GM12878 (cell line): ENCODE measurements around the gene ADA. TPM values are rescaled to one million over a fixed set of nuclear protein-coding genes. Genes with fewer than 3 reads are reported as not detected.
A peak's percentile ranks its signal among the peaks of the same experiment; 100 is the strongest.
"Not testable (repeated sequence)": the region's sequence is repeated elsewhere in the genome, so short reads cannot be mapped to it uniquely, and the experiment has no call there.

Experiments
- ATAC-seq: fragments of 200-7000 bp; cut with Tn5 transposase; 3 replicates; pipeline ENCODE4 v1.9.1; 2020; ENCODE audit warnings: mild to moderate bottlenecking, moderate library complexity
- BruUV-seq: library from RNA; stranded (reverse); fragments of 400-500 nt; replicated peaks from 2 replicates; lab custom pipeline; 2021; lab: Mats Ljungman, UMichigan
- CTCF ChIA-PET: fragments of 300-600 bp; sonication (Branson Sonifier 250); formaldehyde crosslinking; extraction: SDS; loops from one replicate; lab custom pipeline; 2021; ENCODE audit warnings: inconsistent platforms; lab: Yijun Ruan, JAX
- POLR2A ChIA-PET: fragments of 350-600 bp; formaldehyde crosslinking; extraction: SDS; loops from one replicate; lab custom pipeline; 2021; ENCODE audit warnings: inconsistent platforms; lab: Charles Lee
- RAD21 ChIA-PET: fragments of 300-600 bp; sonication (Branson Sonifier 250); formaldehyde crosslinking; loops from one replicate; lab custom pipeline; 2023; ENCODE audit warnings: antibody characterized with exemption; ENCODE audit not compliant: unreplicated experiment; lab: Charles Lee
- SMC1A ChIA-PET: fragments of 300-600 bp; sonication (Branson Sonifier 250); formaldehyde crosslinking; loops from one replicate; lab custom pipeline; 2023; ENCODE audit not compliant: unreplicated experiment, uncharacterized antibody; lab: Charles Lee
- DNase-seq: peaks from one replicate; pipeline ENCODE4 v3.0.0-alpha.2; 2011; ENCODE audit warnings: low read depth, low spot score
- FAIRE-seq: peaks from 3 replicates; lab custom pipeline; 2011; peaks lifted over from hg19 to GRCh38; lab: Jason Lieb, UNC
- H2AFZ ChIP-seq: 2 replicates; pipeline ENCODE4 v1.6.0; 2011; ENCODE audit warnings: low read depth, low read length, control low read depth; ENCODE audit not compliant: control insufficient read depth
- H3K27ac ChIP-seq: 2 replicates; pipeline ENCODE4 v1.5.1; 2011; ENCODE audit warnings: control low read depth; ENCODE audit not compliant: control insufficient read depth, insufficient read depth
- H3K27me3 ChIP-seq, 2 experiments: replicated peaks in 1 of 2; 2 replicates each; pipeline versions ENCODE4 v1.6.0 to v1.6.1; 2011; ENCODE audit warnings: low read length in 1 of 2; ENCODE audit not compliant: control insufficient read depth in 2 of 2, insufficient read depth in 2 of 2
- H3K36me3 ChIP-seq, 2 experiments: 2 replicates each; pipeline ENCODE4 v1.5.1; 2011; ENCODE audit warnings: low read length in 1 of 2; ENCODE audit not compliant: control insufficient read depth in 2 of 2, insufficient read depth in 2 of 2
- H3K4me1 ChIP-seq: 2 replicates; pipeline ENCODE4 v1.6.1; 2011; ENCODE audit warnings: mild to moderate bottlenecking, low read length, moderate library complexity, mixed read lengths; ENCODE audit not compliant: control insufficient read depth, insufficient read depth
- H3K4me2 ChIP-seq: 2 replicates; pipeline ENCODE4 v1.6.0; 2011; ENCODE audit warnings: control low read depth; ENCODE audit not compliant: control insufficient read depth, insufficient read depth
- H3K4me3 ChIP-seq: fragments of 200-600 bp; sonication (generic); 2 replicates; pipeline ENCODE4 v1.5.1; 2016
- H3K79me2 ChIP-seq: 2 replicates; pipeline ENCODE4 v1.6.0; 2011; ENCODE audit warnings: low read length; ENCODE audit not compliant: control insufficient read depth, insufficient read depth
- H3K9ac ChIP-seq: 2 replicates; pipeline ENCODE4 v1.8.0; 2011; ENCODE audit warnings: low read length, control low read depth, mixed read lengths; ENCODE audit not compliant: control insufficient read depth, insufficient read depth
- H3K9me3 ChIP-seq: replicated peaks from 3 replicates; pipeline ENCODE4 v1.5.1; 2011; ENCODE audit warnings: mild to moderate bottlenecking, low read length; ENCODE audit not compliant: control insufficient read depth, insufficient read depth
- H4K20me1 ChIP-seq: 2 replicates; pipeline ENCODE4 v1.6.0; 2011; ENCODE audit not compliant: control insufficient read depth, insufficient read depth
- CBFB ChIP-seq: IDR thresholded peaks from 2 replicates; pipeline ENCODE4 v1.6.1; 2016; ENCODE audit warnings: antibody characterized with exemption, low read depth
- MLLT1 ChIP-seq: fragments of 450-650 bp; IDR thresholded peaks from 2 replicates; pipeline ENCODE4 v1.6.1; 2016; ENCODE audit warnings: mild to moderate bottlenecking
- PAX8 ChIP-seq: fragments of 450-650 bp; IDR thresholded peaks from 2 replicates; pipeline ENCODE4 v1.6.1; 2017; ENCODE audit warnings: mild to moderate bottlenecking, moderate library complexity
- ZNF592 ChIP-seq: fragments of 450-650 bp; IDR thresholded peaks from 2 replicates; pipeline ENCODE4 v1.6.1; 2017; ENCODE audit warnings: mild to moderate bottlenecking, moderate library complexity
- WGBS: methylation state at CpG from one replicate; pipeline ENCODE4 v1.1.6; 2016; ENCODE audit warnings: low lambda C conversion rate; ENCODE audit not compliant: insufficient replicate concordance, insufficient coverage; ENCODE audit errors: missing lambda C conversion rate; 5-methylcytosine and 5-hydroxymethylcytosine counted together
- in situ Hi-C: fragments of 300-500 bp; cut with MboI; formaldehyde crosslinking; loops from 9 replicates; pipeline ENCODE4 v1.14.3; 2018; ENCODE audit warnings: mixed read lengths
- intact Hi-C: fragments of 100-400 bp; cut with micrococcal nuclease; formaldehyde crosslinking; loops from one replicate; pipeline ENCODE4 v1.14.2; 2022; ENCODE audit not compliant: unreplicated experiment
- polyA plus RNA-seq, 11 experiments: library from polyadenylated mRNA; depleted of rRNA in 4 of 11; unstranded in 6 of 11; stranded (reverse) in 5 of 11; fragments of >200 nt; fragmentation: Nextera tagmentation in 4 of 11; fragmentation: Illumina TruSeq in 1 of 11; extraction: Ambion mirVana in 4 of 11; extraction: Trizol in 1 of 11; gene quantifications; 1 replicate in 1 of 11; 2 replicates in 10 of 11; pipeline versions ENCODE4 v1.2.1 to v1.2.3, GENCODE V29; 2011 to 2016; ENCODE audit warnings: inconsistent platforms in 2 of 11, missing spikeins in 2 of 11, low read depth in 1 of 11
- total RNA-seq, 4 experiments: library from RNA; depleted of rRNA in 3 of 4; stranded (reverse); fragments of >200 nt in 3 of 4; fragmentation: Illumina TruSeq in 1 of 4; extraction: Trizol in 1 of 4; gene quantifications; 2 replicates each; pipeline versions ENCODE4 v1.2.1 to v1.2.3, GENCODE V29; 2013 to 2021

ADA gene
- total and polyA plus RNA-seq, 10 of the 15 experiments (the other 5 are each of a cell fraction or from before 2014, with no cell fraction given) = 40.9 to 217 (median 90.8) TPM

- H3K4me1 ChIP-seq = peaks cover 44% of the 10 kb centered on the region
- FAIRE-seq = no peak
Observed at GRCh38 chr20:44589537-44589936, 62.0 kb downstream of the ADA start.

GRCh38 chr20:44588321-44588720 is 63.2 kb downstream of the ADA start:
- ChIA-PET POLR2A (interaction anchor here (1.2 to 5.9 kb wide), 3 partner anchors 9 to 54 kb away, joined by 5 to 46 read pairs (median 6); no protein-coding TSS in a partner anchor), CTCF (interaction anchor here (0.8 to 5.3 kb wide), 9 partner anchors 8 to 95 kb away, joined by 3 to 67 read pairs (median 11); no protein-coding TSS in a partner anchor), RAD21 (interaction anchor here (1.7 to 5.4 kb wide), 8 partner anchors 9 to 62 kb away, joined by 3 to 61 read pairs (median 8); no protein-coding TSS in a partner anchor), SMC1A (interaction anchor here (1.0 to 7.8 kb wide), 5 partner anchors 11 to 113 kb away, joined by 3 to 144 read pairs (median 38); partner anchors contain the start of gene TTPAL)
- H3K79me2 ChIP-seq, H4K20me1 ChIP-seq, in situ Hi-C loops, ATAC-seq, DNase-seq, FAIRE-seq, H3K9me3 ChIP-seq, H3K36me3 ChIP-seq, BruUV-seq, H2AFZ ChIP-seq, H3K27me3 ChIP-seq, H3K9ac ChIP-seq: not testable (repeated sequence)
- Histone ChIP-seq H3K4me1 (peaks cover 54% of the 10 kb centered on the region), H3K4me3 (0 out of 2 replicates have a peak overlapping the region, but pooled peaks have one; percentile 46), H3K4me2 (peak overlapping the region; percentile 72), H3K27ac (peak overlapping the region; percentile 77)
- TF ChIP-seq MLLT1 (peak; percentile 93), ZNF592 (0 out of 2 replicates have a peak, but pooled peaks have one; percentile 41)
- intact Hi-C loops = loop anchor here (5.0 kb wide), 2 partner anchors 56 to 111 kb away; partner anchors contain the start of gene TTPAL
- WGBS = 74% methylated on average over 9 of the region's 9 CpGs

More at GRCh38 chr20:44589537-44589936, 62.0 kb downstream of the ADA start:
- SMC1A ChIA-PET = interaction anchor here (0.6 to 7.8 kb wide), 5 partner anchors 12 to 68 kb away, joined by 5 to 144 read pairs (median 15); partner anchors contain the start of gene SERINC3
- POLR2A ChIA-PET = interaction anchor here (5.9 kb wide), 1 partner anchor 9 kb away, joined by 46 read pairs; no protein-coding TSS in a partner anchor
- Histone ChIP-seq H3K79me2 (no peaks in the 10 kb centered on the region), H4K20me1 (no peaks in the 10 kb centered on the region), H3K4me3 (no peak overlapping the region), H3K27ac (no peak overlapping the region), H3K4me2 (no peak overlapping the region), H3K9me3 (no peaks in the 10 kb centered on the region), H3K27me3 (no peaks in the 10 kb centered on the region), H2AFZ (no peak overlapping the region), H3K36me3 (peaks cover 0 to 4% of the 10 kb centered on the region in 2 experiments; a peak in 2 of 4 replicates), H3K9ac (no peak overlapping the region)
- intact Hi-C loops = loop anchor here (5.0 kb wide), 2 partner anchors 57 to 112 kb away; partner anchors contain the start of gene TTPAL
- in situ Hi-C loops = no loop called here
- no TSS peak for BruUV-seq
- no peak for DNase-seq
- RAD21 ChIA-PET = interaction anchor here (0.6 to 5.4 kb wide), 7 partner anchors 9 to 61 kb away, joined by 3 to 61 read pairs (median 8); no protein-coding TSS in a partner anchor
- WGBS = 82% methylated on average over 4 of the region's 4 CpGs
- no peak for ATAC-seq
- CTCF ChIA-PET = interaction anchor here (0.6 to 5.3 kb wide), 5 partner anchors 7 to 278 kb away, joined by 3 to 67 read pairs (median 5); partner anchors contain the start of genes FITM2 and TTPAL
- no peak for TF ChIP-seq CBFB
- TF ChIP-seq PAX8 = no peak
